Measurements from ENCODE around the gene OR2A25.

GRCh38 chr7:144086730-144087129, 17.1 kb downstream of the OR2A25 start:
- TF ChIP-seq EZH2 (IDR thresholded peaks at IDR 0.05; ENCODE audit: low read length, missing control alignments) (no peak), CTCF (conservative IDR thresholded peaks at IDR 0.05 in 1 of 2, IDR thresholded peaks at IDR 0.05 in 1 of 2; ENCODE audit: low read depth in 1 of 2, low read length in 2 of 2) (no peak)

Measured in fibroblast of lung (primary cell).